ENCODE data around the gene TNPO3.

The TNPO3 gene

GRCh38 chr7:128955981-128956380 is 98.9 kb downstream of the TNPO3 start:
- Histone ChIP-seq H3K27ac (replicated peaks; ENCODE audit: low read length) (no peak overlapping the region), H3K27me3 (ENCODE audit: control insufficient read depth in 3 of 3, insufficient read depth in 3 of 3, low read depth in 1 of 3, low read length in 3 of 3) (no peaks in the 10 kb centered on the region), H3K23ac (ENCODE audit: low read depth, low read length, poor library complexity) (no peak overlapping the region), H3K14ac (ENCODE audit: low read length) (no peak overlapping the region), H4K91ac (ENCODE audit: low read depth, low read length, poor library complexity) (no peak overlapping the region), H3K79me1 (ENCODE audit: low read depth, low read length) (no peaks in the 10 kb centered on the region), H3K9ac (ENCODE audit: low read depth, low read length, poor library complexity) (no peak overlapping the region), H3K4me2 (ENCODE audit: insufficient read depth, low read length, poor library complexity, severe bottlenecking) (no peak overlapping the region), H3K4me3 (ENCODE audit: low read length in 2 of 2) (no peak overlapping the region), H4K8ac (ENCODE audit: low read depth, low read length) (no peak overlapping the region), H2AFZ (ENCODE audit: low read length) (no peak overlapping the region), H2BK12ac (ENCODE audit: low read length) (no peak overlapping the region), H3K36me3 (replicated peaks in 1 of 2; ENCODE audit: control insufficient read depth in 2 of 2, insufficient read depth in 2 of 2, low read length in 2 of 2) (peaks cover 27 to 89% of the 10 kb centered on the region in 2 donors), H2AK5ac (ENCODE audit: low read depth, low read length) (no peak overlapping the region), H2BK120ac (ENCODE audit: low read depth, low read length) (no peak overlapping the region), H3K18ac (ENCODE audit: low read length) (no peak overlapping the region), H3K4me1 (ENCODE audit: control insufficient read depth in 2 of 2, insufficient read depth in 1 of 2, low read depth in 1 of 2, low read length in 2 of 2) (peaks cover 0 to 1% of the 10 kb centered on the region in 2 donors), H2BK5ac (ENCODE audit: low read length) (no peak overlapping the region), H3K9me3 (replicated peaks in 1 of 2; ENCODE audit: control insufficient read depth in 2 of 2, insufficient read depth in 1 of 2, low read depth in 1 of 2, low read length in 2 of 2) (no peaks in the 10 kb centered on the region), H3K4ac (ENCODE audit: low read length) (no peak overlapping the region), H2BK15ac (ENCODE audit: low read length) (no peak overlapping the region)
- no peak for DNase-seq (ENCODE audit: low spot score)

GRCh38 chr7:128954830-128955802 is 99.8 kb downstream of the TNPO3 start:
- no peak overlapping the region for H3K27ac ChIP-seq (replicated peaks; ENCODE audit: low read length)
- no peak overlapping the region for H2AK5ac ChIP-seq (ENCODE audit: low read depth, low read length)
- no peak overlapping the region for H3K9ac ChIP-seq (ENCODE audit: low read depth, low read length, poor library complexity)
- DNase-seq (ENCODE audit: low spot score) = no peak
- H3K4me1 ChIP-seq (ENCODE audit: control insufficient read depth in 2 of 2, insufficient read depth in 1 of 2, low read depth in 1 of 2, low read length in 2 of 2) = peaks cover 0 to 1% of the 10 kb centered on the region in 2 donors
- no peak overlapping the region for H2BK5ac ChIP-seq (ENCODE audit: low read length)
- H3K14ac ChIP-seq (ENCODE audit: low read length) = no peak overlapping the region
- no peak overlapping the region for H2BK120ac ChIP-seq (ENCODE audit: low read depth, low read length)
- WGBS, 2 donors (ENCODE audit: extremely low coverage in 2 of 2, insufficient read length in 2 of 2, insufficient replicate concordance in 1 of 2) = no CpG with 5 or more reads among the region's 15 CpGs
- H3K79me1 ChIP-seq (ENCODE audit: low read depth, low read length) = no peaks in the 10 kb centered on the region
- H3K4me2 ChIP-seq (ENCODE audit: insufficient read depth, low read length, poor library complexity, severe bottlenecking) = no peak overlapping the region
- H2BK15ac ChIP-seq (ENCODE audit: low read length) = no peak overlapping the region
- no peaks in the 10 kb centered on the region for H3K9me3 ChIP-seq (replicated peaks in 1 of 2; ENCODE audit: control insufficient read depth in 2 of 2, insufficient read depth in 1 of 2, low read depth in 1 of 2, low read length in 2 of 2)
- no peak overlapping the region for H4K91ac ChIP-seq (ENCODE audit: low read depth, low read length, poor library complexity)
- H3K18ac ChIP-seq (ENCODE audit: low read length) = no peak overlapping the region
- no peak overlapping the region for H3K4me3 ChIP-seq (ENCODE audit: low read length in 2 of 2)
- no peak overlapping the region for H3K23ac ChIP-seq (ENCODE audit: low read depth, low read length, poor library complexity)
- H4K8ac ChIP-seq (ENCODE audit: low read depth, low read length) = no peak overlapping the region
- H3K36me3 ChIP-seq (replicated peaks in 1 of 2; ENCODE audit: control insufficient read depth in 2 of 2, insufficient read depth in 2 of 2, low read length in 2 of 2) = peaks cover 28 to 85% of the 10 kb centered on the region in 2 donors
- no peak overlapping the region for H2BK12ac ChIP-seq (ENCODE audit: low read length)
- no peaks in the 10 kb centered on the region for H3K27me3 ChIP-seq (ENCODE audit: control insufficient read depth in 3 of 3, insufficient read depth in 3 of 3, low read depth in 1 of 3, low read length in 3 of 3)
- H3K4ac ChIP-seq (ENCODE audit: low read length) = no peak overlapping the region
- H2AFZ ChIP-seq (ENCODE audit: low read length) = no peak overlapping the region

DNA sequence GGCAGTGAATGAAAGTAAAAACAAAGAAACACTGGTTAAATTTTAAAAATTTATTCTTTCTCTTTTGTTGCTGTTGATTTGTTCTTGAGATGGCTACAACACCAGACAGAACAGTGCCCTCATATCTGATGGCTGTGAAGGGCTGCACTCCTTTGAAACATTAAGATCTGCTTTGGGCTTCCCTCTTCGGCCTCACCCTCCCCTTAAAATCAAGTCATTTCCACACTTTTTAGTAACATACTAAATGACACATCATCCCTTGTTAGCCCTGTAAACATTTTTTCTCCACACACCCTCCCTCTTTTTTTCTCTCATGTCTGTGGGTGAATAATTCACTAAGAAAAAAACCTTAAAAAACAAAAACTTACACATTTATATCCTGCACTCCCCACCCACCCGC is 100.8 kb downstream of the TNPO3 start:
- DNase-seq (ENCODE audit: low spot score) = no peak
- no peak overlapping the region for H4K91ac ChIP-seq (ENCODE audit: low read depth, low read length, poor library complexity)
- H3K4me2 ChIP-seq (ENCODE audit: insufficient read depth, low read length, poor library complexity, severe bottlenecking) = no peak overlapping the region
- H3K18ac ChIP-seq (ENCODE audit: low read length) = no peak overlapping the region
- H3K9me3 ChIP-seq (replicated peaks in 1 of 2; ENCODE audit: control insufficient read depth in 2 of 2, insufficient read depth in 1 of 2, low read depth in 1 of 2, low read length in 2 of 2) = no peaks in the 10 kb centered on the region
- H3K23ac ChIP-seq (ENCODE audit: low read depth, low read length, poor library complexity) = no peak overlapping the region
- H2BK12ac ChIP-seq (ENCODE audit: low read length) = no peak overlapping the region
- peaks cover 22 to 75% of the 10 kb centered on the region in 2 donors for H3K36me3 ChIP-seq (replicated peaks in 1 of 2; ENCODE audit: control insufficient read depth in 2 of 2, insufficient read depth in 2 of 2, low read length in 2 of 2)
- no peaks in the 10 kb centered on the region for H3K79me1 ChIP-seq (ENCODE audit: low read depth, low read length)
- H3K4me1 ChIP-seq (ENCODE audit: control insufficient read depth in 2 of 2, insufficient read depth in 1 of 2, low read depth in 1 of 2, low read length in 2 of 2) = peaks cover 0 to 1% of the 10 kb centered on the region in 2 donors
- no peak overlapping the region for H2BK120ac ChIP-seq (ENCODE audit: low read depth, low read length)
- no peak overlapping the region for H2AK5ac ChIP-seq (ENCODE audit: low read depth, low read length)
- WGBS, 2 donors (ENCODE audit: extremely low coverage in 2 of 2, insufficient read length in 2 of 2, insufficient replicate concordance in 1 of 2) = no CpG with 5 or more reads among the region's 2 CpGs
- H3K4me3 ChIP-seq (ENCODE audit: low read length in 2 of 2) = no peak overlapping the region
- no peak overlapping the region for H4K8ac ChIP-seq (ENCODE audit: low read depth, low read length)
- no peak overlapping the region for H3K27ac ChIP-seq (replicated peaks; ENCODE audit: low read length)
- no peak overlapping the region for H3K9ac ChIP-seq (ENCODE audit: low read depth, low read length, poor library complexity)
- no peak overlapping the region for H3K14ac ChIP-seq (ENCODE audit: low read length)
- no peak overlapping the region for H2AFZ ChIP-seq (ENCODE audit: low read length)
- H2BK5ac ChIP-seq (ENCODE audit: low read length) = no peak overlapping the region
- no peaks in the 10 kb centered on the region for H3K27me3 ChIP-seq (ENCODE audit: control insufficient read depth in 3 of 3, insufficient read depth in 3 of 3, low read depth in 1 of 3, low read length in 3 of 3)
- no peak overlapping the region for H3K4ac ChIP-seq (ENCODE audit: low read length)
- H2BK15ac ChIP-seq (ENCODE audit: low read length) = no peak overlapping the region

DNA sequence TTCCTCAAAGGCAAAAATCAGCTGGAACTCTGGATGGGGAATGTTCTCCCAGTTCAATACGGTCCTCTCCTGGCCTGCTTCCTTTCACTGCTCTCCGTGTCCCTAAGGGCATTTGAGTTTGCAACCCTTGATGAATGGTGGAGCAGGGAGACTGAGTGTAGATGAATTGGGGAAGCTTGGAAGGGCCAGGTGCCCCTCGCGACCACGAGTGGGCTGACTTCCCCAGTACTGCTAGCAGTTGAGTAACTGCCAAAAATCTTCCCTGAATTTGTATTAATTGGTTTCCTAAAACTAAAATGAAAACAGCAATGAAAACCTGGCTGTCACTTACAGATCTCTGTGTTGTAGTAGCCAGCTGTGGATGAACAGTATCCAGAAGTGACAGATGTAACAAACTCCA is 103.6 kb downstream of the TNPO3 start:
- Histone ChIP-seq H3K36me3 (replicated peaks in 1 of 2; ENCODE audit: control insufficient read depth in 2 of 2, insufficient read depth in 2 of 2, low read length in 2 of 2) (peaks cover 16 to 49% of the 10 kb centered on the region in 2 donors), H3K9me3 (replicated peaks in 1 of 2; ENCODE audit: control insufficient read depth in 2 of 2, insufficient read depth in 1 of 2, low read depth in 1 of 2, low read length in 2 of 2) (peaks cover 0 to 3% of the 10 kb centered on the region in 2 donors), H3K27ac (replicated peaks; ENCODE audit: low read length) (no peak overlapping the region), H2BK12ac (ENCODE audit: low read length) (no peak overlapping the region), H3K9ac (ENCODE audit: low read depth, low read length, poor library complexity) (no peak overlapping the region), H2BK5ac (ENCODE audit: low read length) (no peak overlapping the region), H3K27me3 (ENCODE audit: control insufficient read depth in 3 of 3, insufficient read depth in 3 of 3, low read depth in 1 of 3, low read length in 3 of 3) (no peaks in the 10 kb centered on the region), H2BK15ac (ENCODE audit: low read length) (no peak overlapping the region), H3K4me2 (ENCODE audit: insufficient read depth, low read length, poor library complexity, severe bottlenecking) (no peak overlapping the region), H4K8ac (ENCODE audit: low read depth, low read length) (no peak overlapping the region), H2AFZ (ENCODE audit: low read length) (no peak overlapping the region), H3K14ac (ENCODE audit: low read length) (no peak overlapping the region), H3K4ac (ENCODE audit: low read length) (no peak overlapping the region), H2BK120ac (ENCODE audit: low read depth, low read length) (no peak overlapping the region), H3K4me3 (ENCODE audit: low read length in 2 of 2) (no peak overlapping the region), H3K4me1 (ENCODE audit: control insufficient read depth in 2 of 2, insufficient read depth in 1 of 2, low read depth in 1 of 2, low read length in 2 of 2) (peaks cover 0 to 1% of the 10 kb centered on the region in 2 donors), H2AK5ac (ENCODE audit: low read depth, low read length) (no peak overlapping the region), H4K91ac (ENCODE audit: low read depth, low read length, poor library complexity) (no peak overlapping the region), H3K18ac (ENCODE audit: low read length) (no peak overlapping the region), H3K23ac (ENCODE audit: low read depth, low read length, poor library complexity) (no peak overlapping the region), H3K79me1 (ENCODE audit: low read depth, low read length) (no peaks in the 10 kb centered on the region)
- no peak for DNase-seq (ENCODE audit: low spot score)
- no CpG with 5 or more reads among the region's 5 CpGs for WGBS, 2 donors (ENCODE audit: extremely low coverage in 2 of 2, insufficient read length in 2 of 2, insufficient replicate concordance in 1 of 2)

All from neuronal stem cell (in vitro differentiated cells).